GM12891 (cell line): ENCODE data around the gene PTPN23.
A peak's percentile ranks its signal among the peaks of the same experiment; 100 is the strongest.

Experiments
- PAX5 ChIP-seq: IDR thresholded peaks from 2 replicates; pipeline ENCODE4 v1.6.1; 2011; ENCODE audit warnings: low read length, moderate library complexity, mild to moderate bottlenecking; ENCODE audit not compliant: insufficient read depth, severe bottlenecking
- POLR2A ChIP-seq: IDR thresholded peaks from 2 replicates; pipeline ENCODE4 v1.6.1; 2011; ENCODE audit warnings: low read depth, low read length, control low read depth
- POLR2AphosphoS5 ChIP-seq: IDR thresholded peaks from 2 replicates; pipeline ENCODE4 v1.6.1; 2011; ENCODE audit warnings: low read depth, low read length, control low read depth
- POU2F2 ChIP-seq: IDR thresholded peaks from 2 replicates; pipeline ENCODE4 v1.6.1; 2011; ENCODE audit warnings: low read depth, mild to moderate bottlenecking, control low read depth, low read length, moderate library complexity
- SPI1 ChIP-seq: IDR thresholded peaks from 2 replicates; pipeline ENCODE4 v1.6.1; 2011; ENCODE audit warnings: low read depth, low read length, control low read depth
- TAF1 ChIP-seq: IDR thresholded peaks from 2 replicates; pipeline ENCODE4 v1.6.1; 2011; ENCODE audit warnings: low read depth, low read length, control low read depth

GRCh38 chr3:47381317-47382157, 716 bp downstream of the PTPN23 start:
- TF ChIP-seq POLR2A, result no peak; the same call in 1 of the 2 replicates
- TF ChIP-seq POLR2AphosphoS5, result peak; percentile 77
- peak; percentile 89 for TF ChIP-seq SPI1
- TF ChIP-seq POU2F2, result no peak
- TF ChIP-seq TAF1, result 0 out of 2 replicates have a peak, but pooled peaks have one; percentile 28
- TF ChIP-seq PAX5, result no peak
